ENCODE data around the gene PIP5K1C.
"Not testable (repeated sequence)": the region's sequence is repeated elsewhere in the genome, so short reads cannot be mapped to it uniquely, and the experiment has no call there.

Gene PIP5K1C

GRCh38 chr19:3645726-3646125 lies 54.5 kb downstream of the PIP5K1C start:
- DNase-seq (ENCODE audit: low read depth) = no peak

- DNase-seq (ENCODE audit: low read depth) = no peak
These were observed 55.2 kb downstream of the PIP5K1C start for GRCh38 chr19:3645067-3645396.

- DNase-seq (ENCODE audit: low read depth) = no peak
These were observed 55.8 kb downstream of the PIP5K1C start for GRCh38 chr19:3644351-3645066.

GRCh38 chr19:3643674-3644313 lies 56.5 kb downstream of the PIP5K1C start:
- no peak for DNase-seq (ENCODE audit: low read depth)

GRCh38 chr19:3642987-3643673 lies 57.1 kb downstream of the PIP5K1C start:
- peak; percentile 18 for DNase-seq (ENCODE audit: low read depth)

GRCh38 chr19:3642296-3642695 lies 58.0 kb downstream of the PIP5K1C start:
- DNase-seq (ENCODE audit: low read depth) = no peak

- DNase-seq (ENCODE audit: low read depth) = no peak
These were observed 58.6 kb downstream of the PIP5K1C start for GRCh38 chr19:3641515-3642269.

- DNase-seq (ENCODE audit: low read depth) = no peak
These were observed 60.8 kb downstream of the PIP5K1C start for GRCh38 chr19:3639479-3639878.

- no peak for DNase-seq (ENCODE audit: low read depth)
These were observed 61.8 kb downstream of the PIP5K1C start for GRCh38 chr19:3638208-3639193.

- no peak for DNase-seq (ENCODE audit: low read depth)
These were observed 62.6 kb downstream of the PIP5K1C start for GRCh38 chr19:3637621-3638020.

GRCh38 chr19:3636962-3637361 lies 63.3 kb downstream of the PIP5K1C start:
- no peak for DNase-seq (ENCODE audit: low read depth)

GRCh38 chr19:3636506-3636905 lies 63.8 kb downstream of the PIP5K1C start:
- no peak for DNase-seq (ENCODE audit: low read depth)

GRCh38 chr19:3634496-3635045 lies 65.7 kb downstream of the PIP5K1C start:
- DNase-seq (ENCODE audit: low read depth) = no peak

- DNase-seq (ENCODE audit: low read depth) = no peak
These were observed 66.7 kb downstream of the PIP5K1C start for GRCh38 chr19:3633559-3633988.

- no peak for DNase-seq (ENCODE audit: low read depth)
These were observed 67.3 kb downstream of the PIP5K1C start for GRCh38 chr19:3632739-3633558.

- DNase-seq (ENCODE audit: low read depth) = no peak
These were observed 68.2 kb downstream of the PIP5K1C start for GRCh38 chr19:3632098-3632497.

- DNase-seq (ENCODE audit: low read depth) = no peak
These were observed 69.0 kb downstream of the PIP5K1C start for GRCh38 chr19:3631053-3631861.

GRCh38 chr19:3628766-3629165 lies 71.5 kb downstream of the PIP5K1C start:
- DNase-seq (ENCODE audit: low read depth) = not testable (repeated sequence)

GRCh38 chr19:3627351-3627723 lies 72.9 kb downstream of the PIP5K1C start:
- no peak for DNase-seq (ENCODE audit: low read depth)

Measured in activated T-cell treated with anti-CD3 and anti-CD28 coated beads for 48 hours (primary cell).